Spleen (tissue), 11 donors: Measurements from ENCODE around the gene FAM228A. TPM values are rescaled to one million over a fixed set of nuclear protein-coding genes. Genes with fewer than 3 reads are reported as not detected.

ENCODE experiments used
- DNase-seq: peaks from one replicate; pipeline ENCODE4 v3.0.0-alpha.2; 2020
- H3K27ac ChIP-seq, 8 donors: fragments of 200-600 bp; sonication (generic) in 7 of 8; 1 replicate in 4 of 8; 2 replicates in 4 of 8; pipeline versions ENCODE4 v1.5.0 to v1.8.0; 2016 to 2021; ENCODE audit warnings: inconsistent platforms in 4 of 8, mild to moderate bottlenecking in 4 of 8, moderate library complexity in 1 of 8
- H3K27me3 ChIP-seq, 7 donors: fragments of 200-600 bp; sonication (generic) in 6 of 7; replicated peaks in 1 of 7; 1 replicate in 4 of 7; 2 replicates in 3 of 7; pipeline versions ENCODE4 v1.5.0 to v1.8.0; 2016 to 2021; ENCODE audit warnings: inconsistent platforms in 3 of 7, mild to moderate bottlenecking in 1 of 7
- H3K36me3 ChIP-seq, 6 donors: fragments of 200-600 bp; sonication (generic) in 5 of 6; 1 replicate in 4 of 6; 2 replicates in 2 of 6; pipeline versions ENCODE4 v1.5.0 to v1.8.0; 2016 to 2021; ENCODE audit warnings: inconsistent platforms in 2 of 6
- H3K4me1 ChIP-seq, 6 donors: fragments of 200-600 bp; sonication (generic) in 5 of 6; 1 replicate in 3 of 6; 2 replicates in 3 of 6; pipeline versions ENCODE4 v1.5.0 to v1.8.0; 2016 to 2021; ENCODE audit warnings: inconsistent platforms in 3 of 6
- H3K4me3 ChIP-seq, 8 donors: fragments of 200-600 bp; sonication (generic) in 7 of 8; 1 replicate in 4 of 8; 2 replicates in 4 of 8; pipeline versions ENCODE4 v1.5.0 to v1.8.0; 2016 to 2021; ENCODE audit warnings: inconsistent platforms in 4 of 8, mild to moderate bottlenecking in 4 of 8, moderate library complexity in 2 of 8
- H3K9me3 ChIP-seq, 8 donors: fragments of 200-600 bp; sonication (generic) in 7 of 8; 1 replicate in 4 of 8; 2 replicates in 4 of 8; pipeline versions ENCODE4 v1.5.0 to v1.8.0; 2016 to 2021; ENCODE audit warnings: inconsistent platforms in 4 of 8
- POLR2A ChIP-seq, 3 donors: fragments of 450-650 bp; IDR thresholded peaks; one replicate each; pipeline ENCODE4 v1.5.1; 2017; ENCODE audit warnings: antibody characterized with exemption in 3 of 3, mild to moderate bottlenecking in 1 of 3
- POLR2AphosphoS5 ChIP-seq, 3 donors: sonication (generic); formaldehyde crosslinking; IDR thresholded peaks; one replicate each; pipeline ENCODE4 v1.5.1; 2017; ENCODE audit warnings: antibody characterized with exemption in 3 of 3
- WGBS, 5 donors: extraction: QIAGEN DNeasy Blood & Tissue Kit in 3 of 5; methylation state at CpG; one replicate each; pipeline versions ENCODE4 v1.1.5 to v1.1.7; 2013 to 2018; 5-methylcytosine and 5-hydroxymethylcytosine counted together
- intact Hi-C: fragments of 100-400 bp; cut with DNase I; formaldehyde crosslinking; loops from one replicate; pipeline ENCODE4 v1.15.0; 2023; ENCODE audit warnings: low total_unique reads
- polyA plus RNA-seq, 3 donors: library from polyadenylated mRNA; stranded (reverse); fragments of 200-250 nt; gene quantifications; one replicate each; pipeline ENCODE4 v1.2.1, GENCODE V29; 2013
- total RNA-seq, 7 donors: library from RNA; depleted of rRNA in 3 of 7; stranded (reverse); fragments of >200 nt in 3 of 7; fragmentation: NEBNext Ultra II Directional in 4 of 7; extraction: Animal tissue kit (Norgen Biotek cat#: 25700) in 4 of 7; gene quantifications; one replicate each; pipeline versions ENCODE4 v1.1.0 to v1.2.1, GENCODE V29; 2016 to 2021
- TF ChIP-seq, protein P1 (sequence below), 11 experiments: fragments of 200-600 bp in 7 of 11; fragments of 450-650 bp in 4 of 11; sonication (generic) in 4 of 11; IDR thresholded peaks in 8 of 11; conservative IDR thresholded peaks in 3 of 11; 1 replicate in 7 of 11; 2 replicates in 4 of 11; pipeline versions ENCODE4 v1.4.0 to v1.8.0; 2016 to 2021; ENCODE audit warnings: antibody characterized with exemption in 11 of 11, inconsistent platforms in 4 of 11, mild to moderate bottlenecking in 1 of 11
- donor health status: healthy with polysubstance abuse.
- donor health status: DM: no; HTN: no; CAD: no; lungs with moderate emphysema.
- donor health status: DM: no; HTN: no; CAD: no.
- donor health status: Bipolar disorder and iron deficiency.
- donor health status: healthy.
- donor health status: DM: no; HTN: no; CAD: no.
- donor health status: DM: yes; HTN: yes; CAD: no.

Gene FAM228A
- total and polyA plus RNA-seq, 10 donors: 0.21 to 1.9 (median 0.77) TPM

DNA sequence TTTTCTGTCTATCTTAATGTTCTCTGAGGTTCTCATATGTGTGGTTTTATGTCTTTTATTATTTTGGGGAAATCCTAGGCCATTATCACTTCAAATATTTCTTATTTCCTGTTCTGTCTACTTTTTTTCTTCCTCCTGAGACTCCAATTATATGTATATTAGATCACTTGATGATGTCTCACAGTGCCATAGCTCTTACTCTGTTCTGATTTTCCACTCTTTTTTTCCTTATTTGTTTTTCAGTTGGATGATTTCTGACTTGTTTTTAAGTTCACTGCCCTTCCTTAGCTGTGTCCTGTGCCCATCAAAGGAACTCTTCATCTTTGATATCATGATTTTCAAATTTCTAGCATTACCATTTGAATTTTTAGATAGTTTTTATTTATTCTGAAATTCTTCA is 27.5 kb upstream of the FAM228A start:
- no peak overlapping the region for H3K4me3 ChIP-seq
- H3K27ac ChIP-seq: no peak overlapping the region
- H3K27me3 ChIP-seq: no peaks in the 10 kb centered on the region
- TF ChIP-seq POLR2AphosphoS5 (IDR thresholded peaks at IDR 0.05): no peak
- TF ChIP-seq, protein P1, sequence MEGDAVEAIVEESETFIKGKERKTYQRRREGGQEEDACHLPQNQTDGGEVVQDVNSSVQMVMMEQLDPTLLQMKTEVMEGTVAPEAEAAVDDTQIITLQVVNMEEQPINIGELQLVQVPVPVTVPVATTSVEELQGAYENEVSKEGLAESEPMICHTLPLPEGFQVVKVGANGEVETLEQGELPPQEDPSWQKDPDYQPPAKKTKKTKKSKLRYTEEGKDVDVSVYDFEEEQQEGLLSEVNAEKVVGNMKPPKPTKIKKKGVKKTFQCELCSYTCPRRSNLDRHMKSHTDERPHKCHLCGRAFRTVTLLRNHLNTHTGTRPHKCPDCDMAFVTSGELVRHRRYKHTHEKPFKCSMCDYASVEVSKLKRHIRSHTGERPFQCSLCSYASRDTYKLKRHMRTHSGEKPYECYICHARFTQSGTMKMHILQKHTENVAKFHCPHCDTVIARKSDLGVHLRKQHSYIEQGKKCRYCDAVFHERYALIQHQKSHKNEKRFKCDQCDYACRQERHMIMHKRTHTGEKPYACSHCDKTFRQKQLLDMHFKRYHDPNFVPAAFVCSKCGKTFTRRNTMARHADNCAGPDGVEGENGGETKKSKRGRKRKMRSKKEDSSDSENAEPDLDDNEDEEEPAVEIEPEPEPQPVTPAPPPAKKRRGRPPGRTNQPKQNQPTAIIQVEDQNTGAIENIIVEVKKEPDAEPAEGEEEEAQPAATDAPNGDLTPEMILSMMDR (IDR thresholded peaks at IDR 0.05 in 8 of 11, conservative IDR thresholded peaks at IDR 0.05 in 3 of 11): no peak
- no peak for TF ChIP-seq POLR2A (IDR thresholded peaks at IDR 0.05)
- DNase-seq: no peak
- intact Hi-C loops: no loop called here
- no peaks in the 10 kb centered on the region for H3K4me1 ChIP-seq
- H3K9me3 ChIP-seq: peaks cover 0 to 29% (median 24%) of the 10 kb centered on the region in 8 donors
- H3K36me3 ChIP-seq: peaks cover 0 to 54% (median 10%) of the 10 kb centered on the region in 6 donors

DNA sequence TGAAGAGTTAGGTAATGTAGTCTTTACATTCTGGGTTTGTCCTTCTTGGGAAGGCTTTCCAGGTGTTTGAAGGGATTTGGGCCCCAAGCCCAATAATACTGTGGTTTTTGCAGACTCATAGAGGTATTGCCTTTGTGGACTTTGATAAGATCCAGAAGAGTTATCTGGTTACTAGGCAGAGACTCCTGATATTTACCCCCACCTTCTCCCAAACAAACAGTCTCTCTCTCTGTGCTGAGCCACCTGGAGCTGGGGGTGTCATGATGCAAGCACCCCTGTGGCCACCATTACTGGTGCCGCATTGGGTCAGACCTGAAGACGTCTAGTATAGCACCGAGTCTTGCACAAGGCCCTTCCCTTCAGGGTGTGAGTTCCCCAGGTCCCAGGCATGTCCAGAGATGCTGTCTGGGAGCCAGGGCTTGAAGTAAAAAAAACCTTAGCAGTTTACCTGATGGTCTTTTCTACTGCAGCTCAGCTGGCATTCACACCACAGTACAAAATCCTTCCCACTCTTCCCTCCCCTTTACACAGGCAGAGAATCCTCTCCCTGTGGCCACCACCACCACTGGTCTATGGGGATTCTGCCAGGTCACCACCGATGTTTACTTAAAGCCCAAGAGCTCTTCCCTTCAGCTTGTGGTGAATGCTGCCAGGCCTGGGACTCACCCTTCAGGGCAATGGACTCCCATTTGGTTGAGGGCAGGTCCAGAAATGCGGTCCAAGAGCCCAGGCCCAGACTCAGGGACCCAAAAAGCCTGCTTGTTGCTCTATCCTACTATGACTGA is 22.2 kb upstream of the FAM228A start:
- Histone ChIP-seq H3K9me3 (peaks cover 0 to 14% (median 10%) of the 10 kb centered on the region in 8 donors), H3K4me3 (no peak overlapping the region), H3K4me1 (no peaks in the 10 kb centered on the region), H3K27ac (no peak overlapping the region), H3K36me3 (peaks cover 0 to 58% (median 8%) of the 10 kb centered on the region in 6 donors), H3K27me3 (no peaks in the 10 kb centered on the region)
- DNase-seq: no peak
- 84 to 92% (median 91%) methylated on average over 5 of the region's 5 CpGs for WGBS, 5 donors
- intact Hi-C loops: no loop called here
- TF ChIP-seq POLR2A (IDR thresholded peaks at IDR 0.05): no peak
- no peak for TF ChIP-seq POLR2AphosphoS5 (IDR thresholded peaks at IDR 0.05)
- TF ChIP-seq, protein P1 (IDR thresholded peaks at IDR 0.05 in 8 of 11, conservative IDR thresholded peaks at IDR 0.05 in 3 of 11): no peak

DNA sequence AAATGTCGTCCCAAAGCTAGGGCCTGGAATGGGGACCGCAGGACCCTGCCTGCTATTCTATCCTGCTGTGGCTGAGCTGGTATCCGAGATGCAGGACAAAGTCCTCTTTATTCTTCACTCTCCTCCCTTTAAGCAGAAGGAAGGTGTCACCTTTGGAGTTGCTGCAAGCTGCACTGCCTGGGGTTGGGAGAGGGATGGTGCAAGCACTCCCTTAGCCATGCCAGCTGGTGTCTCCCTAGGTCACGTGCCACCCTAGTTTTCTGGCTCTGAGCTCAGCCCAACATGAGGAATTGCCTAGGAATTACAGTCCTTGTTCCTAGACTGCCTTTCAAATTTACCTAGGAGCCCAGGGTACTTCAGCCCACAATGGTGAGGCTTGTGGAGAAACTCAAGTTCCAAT is 21.4 kb upstream of the FAM228A start:
- no peaks in the 10 kb centered on the region for H3K4me1 ChIP-seq
- H3K36me3 ChIP-seq: peaks cover 0 to 51% (median 4%) of the 10 kb centered on the region in 6 donors
- peaks cover 0 to 5% (median 1%) of the 10 kb centered on the region in 8 donors for H3K9me3 ChIP-seq
- H3K4me3 ChIP-seq: no peak overlapping the region
- TF ChIP-seq, protein P1 (IDR thresholded peaks at IDR 0.05 in 8 of 11, conservative IDR thresholded peaks at IDR 0.05 in 3 of 11): no peak
- TF ChIP-seq POLR2AphosphoS5 (IDR thresholded peaks at IDR 0.05): no peak
- no peaks in the 10 kb centered on the region for H3K27me3 ChIP-seq
- no peak for DNase-seq
- 90 to 99% (median 95%) methylated on average over 4 of the region's 4 CpGs for WGBS, 5 donors
- intact Hi-C loops: no loop called here
- no peak overlapping the region for H3K27ac ChIP-seq

DNA sequence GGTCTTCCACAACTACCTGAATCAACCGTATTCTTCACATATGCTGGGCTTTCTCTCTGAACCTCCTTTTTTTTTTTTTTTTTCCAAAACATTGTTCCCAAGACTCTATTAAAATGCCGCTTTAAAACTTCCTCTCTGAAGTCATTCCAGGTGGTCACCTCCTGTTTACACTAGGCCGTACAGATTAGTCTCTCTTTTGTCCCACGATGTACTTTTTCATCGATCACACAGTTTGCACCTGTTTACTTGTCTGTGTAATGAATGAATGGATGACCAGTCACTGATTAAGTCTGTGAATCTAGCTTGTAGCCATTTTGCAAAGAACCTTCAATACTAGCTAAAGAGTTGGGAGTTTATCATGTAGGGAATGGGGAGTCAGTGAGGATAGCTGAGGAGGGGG is 16.7 kb upstream of the FAM228A start:
- H3K27ac ChIP-seq: no peak overlapping the region
- TF ChIP-seq POLR2AphosphoS5 (IDR thresholded peaks at IDR 0.05): no peak
- TF ChIP-seq, protein P1 (IDR thresholded peaks at IDR 0.05 in 8 of 11, conservative IDR thresholded peaks at IDR 0.05 in 3 of 11): no peak
- no peak for TF ChIP-seq POLR2A (IDR thresholded peaks at IDR 0.05)
- H3K4me1 ChIP-seq: no peaks in the 10 kb centered on the region
- H3K36me3 ChIP-seq: peaks cover 0 to 27% (median 0%) of the 10 kb centered on the region in 6 donors
- peaks cover 0 to 9% (median 6%) of the 10 kb centered on the region in 8 donors for H3K9me3 ChIP-seq
- H3K4me3 ChIP-seq: no peak overlapping the region
- intact Hi-C loops: no loop called here
- no peak for DNase-seq
- WGBS, 5 donors: 92 to 94% (median 94%) methylated on average over 5 of the region's 5 CpGs
- no peaks in the 10 kb centered on the region for H3K27me3 ChIP-seq
